GM18867 (cell line): ENCODE data around the gene NAXD.

Experiments
- ATAC-seq: cut with Tn5 transposase; IDR thresholded peaks from one replicate; pipeline ENCODE4 v1.9.1; 2021; ENCODE audit warnings: mild to moderate bottlenecking, moderate library complexity; ENCODE audit not compliant: unreplicated experiment

The NAXD gene

DNA sequence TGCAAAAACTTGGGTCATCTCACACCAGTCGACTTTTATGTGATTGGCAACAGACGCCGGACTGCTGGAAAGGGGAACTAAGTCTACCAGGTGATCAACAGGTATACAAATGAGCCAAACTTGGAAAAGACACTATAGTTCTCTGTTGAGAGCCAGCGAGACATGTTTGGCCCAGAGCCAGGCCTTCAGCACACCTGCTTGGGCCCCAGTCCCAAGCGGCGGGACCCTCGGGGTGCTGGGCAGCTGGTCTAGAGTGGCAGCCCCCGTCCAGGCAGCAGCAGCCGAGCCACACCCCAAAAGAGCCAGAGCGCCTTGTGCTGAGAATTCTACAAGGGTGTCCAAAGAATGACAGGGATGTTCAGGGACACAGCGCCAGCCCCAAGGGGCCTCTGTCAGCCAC, 28.0 kb downstream of the NAXD start:
- no peak for ATAC-seq

GRCh38 chr13:110643768-110644421, 28.6 kb downstream of the NAXD start:
- ATAC-seq = no peak

DNA sequence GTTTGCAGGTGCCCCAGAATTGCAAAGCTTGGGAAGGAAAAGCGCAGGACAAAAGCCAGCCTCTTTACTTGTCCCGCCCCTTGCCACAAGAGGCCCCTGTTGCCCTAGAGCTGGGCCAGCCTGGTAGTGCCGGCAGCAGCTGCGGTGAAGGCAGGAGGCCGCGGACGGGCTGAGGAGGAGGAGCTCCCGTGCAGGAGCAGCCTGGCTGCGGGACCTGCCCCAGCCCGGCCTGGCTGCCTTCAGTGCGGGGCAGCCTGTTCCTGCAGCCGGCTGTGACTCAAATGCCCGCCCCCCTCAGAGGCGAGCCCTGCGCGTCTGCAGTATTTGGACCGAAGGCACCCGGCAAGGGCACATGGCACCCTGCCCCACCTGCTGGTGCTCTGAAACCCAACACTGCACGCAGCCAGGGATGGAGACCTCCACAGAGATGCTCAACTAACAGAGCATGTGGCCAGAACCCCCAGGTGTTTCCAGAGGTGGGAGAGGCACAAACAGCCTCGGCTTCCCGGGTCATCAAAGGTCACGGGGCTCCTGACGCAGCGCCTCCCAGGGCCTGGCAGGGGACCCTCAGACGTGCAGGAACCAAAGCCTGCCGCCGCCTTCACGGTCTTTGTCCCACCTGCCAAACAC, 29.7 kb downstream of the NAXD start:
- peak; percentile 69 for ATAC-seq

- no peak for ATAC-seq
Measured at GRCh38 chr13:110645750-110646149, 30.4 kb downstream of the NAXD start.

DNA sequence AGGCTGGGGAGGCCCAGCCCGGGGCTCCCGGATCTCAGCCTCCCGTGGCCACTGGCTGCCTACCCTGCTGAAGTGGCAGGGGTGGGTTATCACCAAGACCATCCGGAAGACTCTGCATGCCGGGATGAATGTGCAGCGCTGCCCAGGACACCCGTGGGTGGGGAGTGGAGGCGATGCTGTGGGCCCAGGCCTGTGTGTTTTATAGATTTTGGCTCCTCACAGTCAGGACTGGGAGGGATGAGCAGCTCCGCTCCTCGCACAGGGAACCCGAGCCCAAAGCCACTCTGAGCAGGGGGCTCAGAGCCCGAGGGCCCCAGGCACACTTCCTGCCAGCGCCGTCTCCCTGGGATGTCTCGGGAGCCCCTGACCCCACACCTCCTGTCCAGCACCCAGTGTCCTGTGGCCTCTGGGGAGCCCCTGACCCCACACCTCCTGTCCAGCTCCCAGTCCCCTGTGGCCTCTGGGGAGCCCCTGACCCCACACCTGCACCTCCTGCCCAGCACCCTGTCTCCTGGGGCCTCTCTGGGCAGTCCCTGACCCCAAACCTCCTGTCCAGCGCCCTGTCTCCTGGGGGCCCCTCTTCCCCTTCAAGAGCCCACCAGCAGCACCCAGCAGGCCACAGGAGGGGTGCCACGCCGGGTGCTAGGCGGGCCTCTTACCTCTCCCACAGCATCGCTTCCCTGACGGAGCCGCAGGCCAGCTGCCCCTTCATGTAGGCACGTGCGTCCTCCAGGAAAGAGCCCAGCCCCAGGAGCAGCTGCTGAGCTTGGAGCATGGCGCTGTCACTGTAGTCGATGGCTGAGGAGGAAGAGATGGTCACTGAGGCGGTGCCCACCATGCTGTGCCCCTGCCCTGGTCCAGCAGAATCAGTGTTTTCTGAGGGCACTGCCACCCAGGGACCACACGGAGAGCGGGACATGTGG, 31.4 kb downstream of the NAXD start:
- no peak for ATAC-seq

- ATAC-seq = no peak
Measured at GRCh38 chr13:110647365-110647737, 32.0 kb downstream of the NAXD start.

DNA sequence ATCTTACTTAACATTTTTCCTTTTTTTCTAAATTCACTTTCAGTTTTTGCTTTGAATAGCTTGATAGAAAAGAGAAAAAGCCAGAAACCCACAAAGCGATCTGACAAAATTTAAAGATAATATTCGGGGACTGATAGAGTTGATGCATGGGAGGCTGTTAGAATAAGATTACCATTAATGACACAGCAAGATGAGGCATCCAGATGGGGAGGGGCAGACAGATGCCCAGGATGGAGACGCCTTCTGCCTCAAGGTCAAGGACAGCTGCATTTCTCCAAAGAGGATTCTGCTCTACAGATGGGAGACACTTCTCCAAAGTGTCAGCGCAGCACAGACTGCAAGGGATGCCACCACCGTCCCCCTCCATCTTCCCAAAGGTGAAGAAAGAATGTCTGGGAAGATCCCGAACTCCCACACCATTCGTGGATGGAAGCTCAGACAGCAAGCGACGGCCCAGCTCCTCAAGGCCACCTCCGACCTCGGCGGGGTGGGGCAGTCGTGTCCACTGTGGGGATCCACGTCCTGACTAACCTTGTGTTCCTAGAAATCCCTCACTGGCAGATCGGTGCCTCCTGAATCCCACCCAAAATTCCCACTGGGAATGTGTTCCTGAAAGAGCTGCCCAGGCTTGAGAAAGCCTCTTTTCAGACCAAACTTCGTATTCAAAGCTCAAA, 32.9 kb downstream of the NAXD start:
- ATAC-seq = no peak

DNA sequence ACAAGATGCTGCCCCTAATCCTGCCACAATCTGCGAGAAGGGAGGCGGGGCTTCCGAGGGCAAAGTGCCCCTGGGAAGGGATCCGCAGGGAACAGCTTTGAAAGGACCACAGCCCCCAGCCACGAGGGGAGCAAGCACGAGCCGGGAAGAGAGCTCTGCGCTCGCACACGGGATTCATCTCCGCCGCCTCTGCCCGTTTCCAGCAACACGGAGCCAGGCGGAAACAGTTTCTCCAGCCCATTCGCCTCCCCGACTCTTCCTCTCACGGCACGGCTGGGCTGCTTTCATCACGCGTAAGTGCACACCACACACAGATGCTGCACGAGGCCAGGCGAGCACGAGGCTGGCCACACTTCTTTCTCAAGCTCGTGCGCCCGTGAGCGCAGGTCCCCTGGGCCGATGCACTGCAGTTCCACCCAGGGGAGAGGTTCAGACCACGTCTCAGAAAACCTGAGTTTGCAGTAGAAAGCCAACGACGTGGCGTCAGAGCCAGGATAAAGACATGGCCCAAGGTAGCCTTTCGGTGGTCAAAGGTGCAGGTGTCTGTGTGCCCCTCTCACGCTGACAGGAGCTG, 33.6 kb downstream of the NAXD start:
- ATAC-seq = no peak

DNA sequence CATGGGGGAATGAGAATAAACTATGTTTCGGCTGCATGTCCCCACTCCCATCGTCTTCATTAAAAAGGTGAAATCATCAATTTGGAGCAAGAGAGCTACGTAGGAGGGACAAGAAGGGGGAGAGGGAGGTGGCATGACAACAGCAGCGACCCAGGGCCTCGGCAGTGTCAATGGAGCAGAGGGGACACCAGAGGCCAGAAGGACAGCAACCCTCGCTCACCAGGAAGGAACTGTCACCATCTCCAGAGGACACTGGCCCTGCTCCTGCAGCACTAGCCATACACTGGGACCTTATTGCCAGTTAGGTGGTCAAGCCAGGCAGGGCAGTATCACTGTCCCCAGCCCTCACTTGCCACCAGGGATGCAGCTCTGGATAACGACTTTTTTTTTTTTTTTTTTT, 34.2 kb downstream of the NAXD start:
- ATAC-seq = no peak

GRCh38 chr13:110650436-110650835, 35.1 kb downstream of the NAXD start:
- no peak for ATAC-seq

DNA sequence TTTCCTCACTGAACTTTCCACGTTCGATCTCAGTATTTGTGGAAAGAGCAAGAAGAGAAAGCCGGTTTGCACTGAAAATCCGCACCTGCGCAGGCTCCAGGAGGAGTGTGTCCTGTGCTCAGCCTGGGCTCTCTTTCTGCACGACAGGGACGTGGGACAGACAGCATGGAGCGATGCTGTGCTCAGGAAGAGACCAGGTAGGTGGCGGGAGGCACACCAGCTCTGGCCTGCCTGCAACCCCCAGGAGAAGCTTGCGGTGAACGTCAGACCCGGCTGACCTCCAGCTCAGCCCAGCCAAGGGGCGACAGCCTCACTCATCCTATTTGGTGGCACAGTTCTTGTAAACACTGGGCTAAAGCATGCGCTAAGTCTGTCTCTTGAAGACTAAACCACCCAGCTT, 35.9 kb downstream of the NAXD start:
- ATAC-seq = no peak

- no peak for ATAC-seq
Measured at GRCh38 chr13:110651726-110652230, 36.4 kb downstream of the NAXD start.

DNA sequence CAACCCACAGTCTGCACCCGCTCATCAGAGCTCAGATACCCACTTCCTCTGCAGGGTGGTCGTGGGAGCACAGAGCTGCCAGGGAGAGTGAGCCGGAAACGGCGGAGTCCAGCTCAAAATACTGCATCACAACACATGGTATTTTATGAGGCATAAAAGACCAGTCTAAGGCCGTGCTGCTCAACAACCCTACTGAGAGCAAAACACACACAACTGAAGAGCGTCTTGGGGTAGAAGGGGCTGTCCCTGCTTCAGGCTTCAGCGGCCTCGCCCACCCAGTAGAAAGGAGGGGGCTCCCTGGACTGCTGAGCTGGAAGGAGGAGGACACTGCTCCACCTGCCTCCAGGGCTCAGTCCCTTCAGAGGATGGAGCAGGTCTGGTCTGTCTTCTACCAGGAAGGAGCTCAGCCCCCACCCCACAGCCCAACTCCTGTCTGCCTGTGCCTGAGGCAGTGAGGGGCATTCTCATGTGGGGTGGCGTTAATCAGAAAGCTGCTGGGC, 36.9 kb downstream of the NAXD start:
- ATAC-seq = no peak

DNA sequence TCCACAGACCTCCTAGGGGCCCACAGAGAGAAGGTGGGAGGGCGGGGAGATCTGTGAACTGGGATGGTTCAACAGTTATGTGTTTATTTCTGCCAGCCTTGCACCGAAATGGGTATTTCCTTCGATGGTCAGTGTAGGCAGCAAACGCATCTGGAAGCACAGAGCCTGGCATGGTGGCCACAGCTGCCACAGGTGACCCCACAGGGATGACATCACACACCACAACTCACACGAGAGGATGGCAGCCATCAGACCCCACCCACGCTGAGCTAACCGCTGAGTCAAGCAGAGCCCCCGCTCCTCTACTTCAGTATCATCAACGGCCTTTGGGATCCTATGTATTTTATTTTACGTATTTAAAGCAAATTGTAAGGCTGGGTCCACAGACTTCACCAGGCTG, 37.4 kb downstream of the NAXD start:
- ATAC-seq = no peak

GRCh38 chr13:110653271-110653670, 37.9 kb downstream of the NAXD start:
- ATAC-seq = no peak

DNA sequence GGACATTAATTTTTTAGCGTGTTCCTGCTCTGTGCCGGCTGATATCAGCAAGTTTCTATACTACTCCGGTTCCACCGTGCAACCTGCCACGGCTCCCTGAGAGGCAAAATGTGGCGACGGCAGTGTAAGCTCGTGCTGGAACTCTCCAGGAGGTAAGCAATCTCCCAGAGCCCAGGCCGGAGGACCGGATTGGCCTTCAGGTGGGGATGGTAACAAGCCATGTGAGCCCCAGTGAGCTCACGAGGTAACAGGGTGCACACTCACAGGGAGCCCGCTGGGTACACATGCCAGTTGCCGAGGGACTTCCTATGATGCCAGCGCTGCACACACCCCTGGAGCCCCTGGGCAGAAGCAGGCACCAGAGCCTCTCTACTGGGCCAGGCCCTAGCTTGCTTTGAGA, 38.5 kb downstream of the NAXD start:
- ATAC-seq = no peak

DNA sequence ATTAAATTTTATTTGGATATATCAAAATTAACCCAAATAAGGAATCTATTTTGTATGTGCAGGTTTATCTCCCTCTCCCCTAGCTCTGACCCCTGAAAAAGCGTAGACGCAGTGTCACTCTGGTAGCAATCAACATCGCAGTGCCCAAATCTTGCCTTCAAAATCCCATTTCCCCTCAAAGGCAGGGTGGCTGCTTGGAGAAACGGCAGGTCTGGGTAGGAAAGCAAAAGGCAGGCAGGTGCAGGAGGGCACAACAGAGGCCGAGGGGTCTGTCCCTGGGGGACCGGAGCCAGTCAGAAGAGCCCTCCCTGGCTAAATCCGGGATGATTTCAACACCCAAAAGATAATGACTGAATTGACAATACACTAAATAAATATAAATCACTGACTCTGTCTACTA, 41.9 kb downstream of the NAXD start:
- no peak for ATAC-seq

GRCh38 chr13:110658218-110658911, 43.0 kb downstream of the NAXD start:
- ATAC-seq = peak; percentile 85

GRCh38 chr13:110661256-110661655, 45.9 kb downstream of the NAXD start:
- no peak for ATAC-seq

GRCh38 chr13:110662091-110662490, 46.7 kb downstream of the NAXD start:
- ATAC-seq = no peak
